HG03342 (cell line): ENCODE data around the gene SNX27.
"Not testable (repeated sequence)": the region's sequence is repeated elsewhere in the genome, so short reads cannot be mapped to it uniquely, and the experiment has no call there.

Source experiments
- ATAC-seq: cut with Tn5 transposase; IDR thresholded peaks from one replicate; pipeline ENCODE4 v1.9.1; 2021; ENCODE audit warnings: mild to moderate bottlenecking, moderate library complexity; ENCODE audit not compliant: unreplicated experiment

The SNX27 gene

GRCh38 chr1:151602550-151602949 lies 9.3 kb upstream of the SNX27 start:
- ATAC-seq, result not testable (repeated sequence)

GRCh38 chr1:151604291-151604690 lies 7.6 kb upstream of the SNX27 start:
- no peak for ATAC-seq

- no peak for ATAC-seq
Observed at GRCh38 chr1:151606384-151606783, 5.5 kb upstream of the SNX27 start.

GRCh38 chr1:151606857-151607256 lies 5.0 kb upstream of the SNX27 start:
- no peak for ATAC-seq

GRCh38 chr1:151610142-151610541 lies 1.7 kb upstream of the SNX27 start:
- no peak for ATAC-seq

GRCh38 chr1:151611288-151611790 lies 511 bp upstream of the SNX27 start:
- no peak for ATAC-seq

- ATAC-seq, result peak; percentile 30
Observed at GRCh38 chr1:151612501-151613281, 841 bp downstream of the SNX27 start.

GRCh38 chr1:151613282-151613780 lies 1.5 kb downstream of the SNX27 start:
- ATAC-seq, result no peak

- no peak for ATAC-seq
Observed at GRCh38 chr1:151615711-151616504, 4.1 kb downstream of the SNX27 start.

GRCh38 chr1:151616505-151616849 lies 4.6 kb downstream of the SNX27 start:
- ATAC-seq, result no peak

GRCh38 chr1:151618003-151618402 lies 6.2 kb downstream of the SNX27 start:
- no peak for ATAC-seq

- ATAC-seq, result no peak
Observed at GRCh38 chr1:151618470-151618869, 6.6 kb downstream of the SNX27 start.

- ATAC-seq, result not testable (repeated sequence)
Observed at GRCh38 chr1:151618996-151619395, 7.1 kb downstream of the SNX27 start.

GRCh38 chr1:151619489-151620093 lies 7.7 kb downstream of the SNX27 start:
- ATAC-seq, result no peak

- ATAC-seq, result no peak
Observed at GRCh38 chr1:151620286-151620685, 8.4 kb downstream of the SNX27 start.

GRCh38 chr1:151621351-151621750 lies 9.5 kb downstream of the SNX27 start:
- no peak for ATAC-seq

- no peak for ATAC-seq
Observed at GRCh38 chr1:151624783-151625182, 12.9 kb downstream of the SNX27 start.

- no peak for ATAC-seq
Observed at GRCh38 chr1:151626740-151627334, 15.0 kb downstream of the SNX27 start.

- ATAC-seq, result no peak
Observed at GRCh38 chr1:151629278-151629677, 17.4 kb downstream of the SNX27 start.

GRCh38 chr1:151635479-151636072 lies 23.7 kb downstream of the SNX27 start:
- ATAC-seq, result no peak
